Measurements from ENCODE around the gene MYO9B.
"Not testable (repeated sequence)": the region's sequence is repeated elsewhere in the genome, so short reads cannot be mapped to it uniquely, and the experiment has no call there.

GRCh38 chr19:17144771-17145170 lies 69.2 kb downstream of the MYO9B start:
- not testable (repeated sequence) for TF ChIP-seq FOXP2 (optimal IDR thresholded peaks at IDR 0.05; ENCODE audit: control extremely low read depth, extremely low read length, insufficient read depth); EZH2 (IDR thresholded peaks at IDR 0.05)
